ENCODE data around the gene HTN3.
"Not testable (repeated sequence)": the region's sequence is repeated elsewhere in the genome, so short reads cannot be mapped to it uniquely, and the experiment has no call there.

The HTN3 gene

DNA sequence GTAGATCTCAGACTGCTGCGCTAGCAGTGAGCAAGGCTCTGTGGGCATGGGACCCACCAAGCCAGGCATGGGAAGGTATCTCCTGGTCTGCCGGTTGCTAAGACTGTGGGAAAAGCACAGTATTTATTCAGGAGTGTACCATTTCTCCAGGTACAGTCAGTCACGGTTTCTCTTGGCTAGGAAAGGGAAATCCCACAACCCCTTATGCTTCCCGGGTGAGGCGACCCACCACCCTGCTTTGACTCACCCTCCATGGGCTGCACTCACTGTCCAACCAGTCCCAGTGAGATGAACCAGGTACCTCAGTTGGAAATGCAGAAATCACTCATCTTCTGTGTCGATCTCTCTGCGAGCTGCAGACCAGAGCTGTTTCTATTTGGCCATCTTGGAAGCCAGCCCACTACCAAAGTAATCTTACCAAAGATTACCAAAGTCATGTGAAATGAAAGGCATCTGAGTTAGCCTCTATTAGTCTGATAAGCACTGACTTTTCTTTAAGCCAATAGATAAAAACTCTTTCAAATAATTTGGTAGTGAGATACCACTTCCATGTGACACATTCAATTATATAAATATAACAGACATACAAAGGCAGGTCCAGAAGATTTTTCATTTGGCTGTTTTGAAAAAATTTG, 13.5 kb downstream of the HTN3 start:
- H3K79me2 ChIP-seq (ENCODE audit: low read length) = no peaks in the 10 kb centered on the region
- no peaks in the 10 kb centered on the region for H3K9me3 ChIP-seq (replicated peaks; ENCODE audit: insufficient read depth, low read length)
- no peak for DNase-seq
- TF ChIP-seq CTCF (IDR thresholded peaks at IDR 0.05; ENCODE audit: low read length) = no peak
- TF ChIP-seq EZH2phosphoT487 (IDR thresholded peaks at IDR 0.05; ENCODE audit: low read length) = no peak
- TF ChIP-seq EZH2 (optimal IDR thresholded peaks at IDR 0.05; ENCODE audit: low read depth, low read length) = no peak
- H2AFZ ChIP-seq (ENCODE audit: low read length) = no peak overlapping the region
- H3K36me3 ChIP-seq (replicated peaks; ENCODE audit: insufficient read depth, low read length) = no peaks in the 10 kb centered on the region
- H3K4me1 ChIP-seq (ENCODE audit: low read length) = no peaks in the 10 kb centered on the region
- H3K9me2 ChIP-seq (replicated peaks; ENCODE audit: insufficient read depth, low read length) = no peaks in the 10 kb centered on the region
- H3K4me2 ChIP-seq (ENCODE audit: low read depth, low read length) = no peak overlapping the region
- H3F3A ChIP-seq (ENCODE audit: insufficient read depth, low read length) = no peaks in the 10 kb centered on the region
- H3K4me3 ChIP-seq (ENCODE audit: low read length) = no peak overlapping the region
- H3K9ac ChIP-seq (ENCODE audit: low read length) = no peak overlapping the region
- no peaks in the 10 kb centered on the region for H4K20me1 ChIP-seq (ENCODE audit: insufficient read depth, low read length)
- H3K27me3 ChIP-seq (replicated peaks; ENCODE audit: insufficient read depth, low read length) = no peaks in the 10 kb centered on the region
- no peak overlapping the region for H3K27ac ChIP-seq (ENCODE audit: low read length)

GRCh38 chr4:70050138-70050537, 21.9 kb downstream of the HTN3 start, which contains the start of gene HTN1:
Gene HTN1, plus strand, starts transcription at chr4:70050438. Its CDS starts 2,639 bp downstream, at chr4:70053077.
- not testable (repeated sequence) for H3K4me3 ChIP-seq (ENCODE audit: low read length); H3K27me3 ChIP-seq (replicated peaks; ENCODE audit: insufficient read depth, low read length); H3K4me1 ChIP-seq (ENCODE audit: low read length); H3K9me3 ChIP-seq (replicated peaks; ENCODE audit: insufficient read depth, low read length); H3K27ac ChIP-seq (ENCODE audit: low read length); DNase-seq; H3K9me2 ChIP-seq (replicated peaks; ENCODE audit: insufficient read depth, low read length); H3K36me3 ChIP-seq (replicated peaks; ENCODE audit: insufficient read depth, low read length); H3K79me2 ChIP-seq (ENCODE audit: low read length); H3F3A ChIP-seq (ENCODE audit: insufficient read depth, low read length); H3K9ac ChIP-seq (ENCODE audit: low read length); H3K4me2 ChIP-seq (ENCODE audit: low read depth, low read length); H4K20me1 ChIP-seq (ENCODE audit: insufficient read depth, low read length); H2AFZ ChIP-seq (ENCODE audit: low read length)

- not testable (repeated sequence) for H2AFZ ChIP-seq (ENCODE audit: low read length); H3K9ac ChIP-seq (ENCODE audit: low read length); DNase-seq; H3K9me2 ChIP-seq (replicated peaks; ENCODE audit: insufficient read depth, low read length); H3K4me1 ChIP-seq (ENCODE audit: low read length); H3K79me2 ChIP-seq (ENCODE audit: low read length); H4K20me1 ChIP-seq (ENCODE audit: insufficient read depth, low read length); H3K4me2 ChIP-seq (ENCODE audit: low read depth, low read length); H3K27me3 ChIP-seq (replicated peaks; ENCODE audit: insufficient read depth, low read length); H3F3A ChIP-seq (ENCODE audit: insufficient read depth, low read length); H3K36me3 ChIP-seq (replicated peaks; ENCODE audit: insufficient read depth, low read length); H3K9me3 ChIP-seq (replicated peaks; ENCODE audit: insufficient read depth, low read length); H3K27ac ChIP-seq (ENCODE audit: low read length); H3K4me3 ChIP-seq (ENCODE audit: low read length)
Observed at GRCh38 chr4:70056534-70056933, 28.3 kb downstream of the HTN3 start.

- Histone ChIP-seq H4K20me1 (ENCODE audit: insufficient read depth, low read length) (no peaks in the 10 kb centered on the region), H3F3A (ENCODE audit: insufficient read depth, low read length) (0 out of 2 replicates have a peak, but pooled peaks cover 6% of the 10 kb centered on the region), H3K4me3 (ENCODE audit: low read length) (no peak overlapping the region), H3K9ac (ENCODE audit: low read length) (no peak overlapping the region), H3K4me2 (ENCODE audit: low read depth, low read length) (no peak overlapping the region), H3K79me2 (ENCODE audit: low read length) (no peaks in the 10 kb centered on the region), H3K27me3 (replicated peaks; ENCODE audit: insufficient read depth, low read length) (no peaks in the 10 kb centered on the region), H2AFZ (ENCODE audit: low read length) (no peak overlapping the region), H3K9me3 (replicated peaks; ENCODE audit: insufficient read depth, low read length) (no peaks in the 10 kb centered on the region), H3K27ac (ENCODE audit: low read length) (no peak overlapping the region), H3K9me2 (replicated peaks; ENCODE audit: insufficient read depth, low read length) (no peaks in the 10 kb centered on the region), H3K36me3 (replicated peaks; ENCODE audit: insufficient read depth, low read length) (no peaks in the 10 kb centered on the region), H3K4me1 (ENCODE audit: low read length) (peaks cover 11% of the 10 kb centered on the region)
- no peak for TF ChIP-seq CTCF (IDR thresholded peaks at IDR 0.05; ENCODE audit: low read length)
- no peak for TF ChIP-seq EZH2 (optimal IDR thresholded peaks at IDR 0.05; ENCODE audit: low read depth, low read length)
- TF ChIP-seq EZH2phosphoT487 (IDR thresholded peaks at IDR 0.05; ENCODE audit: low read length) = no peak
- DNase-seq = no peak
Observed at GRCh38 chr4:70057651-70058050, 29.4 kb downstream of the HTN3 start.
